Adipocyte (in vitro differentiated cells): ENCODE measurements around the gene SPA17.

Experiments
- DNase-seq: peaks from one replicate; pipeline ENCODE4 v3.0.0-alpha.2; 2015; ENCODE audit warnings: low read depth
- H3K27me3 ChIP-seq: replicated peaks from 2 replicates; pipeline ENCODE4 v1.7.0; 2013; ENCODE audit warnings: mild to moderate bottlenecking, low read length, moderate library complexity; ENCODE audit not compliant: control insufficient read depth, insufficient read depth
- H3K36me3 ChIP-seq: 2 replicates; pipeline ENCODE4 v1.7.0; 2013; ENCODE audit warnings: low read length, mild to moderate bottlenecking, moderate library complexity; ENCODE audit not compliant: control insufficient read depth, insufficient read depth, severe bottlenecking
- H3K4me1 ChIP-seq: 2 replicates; pipeline ENCODE4 v1.7.0; 2013; ENCODE audit warnings: mild to moderate bottlenecking, low read length, moderate library complexity; ENCODE audit not compliant: control insufficient read depth, insufficient read depth
- H3K4me3 ChIP-seq: 2 replicates; pipeline ENCODE4 v1.7.0; 2013; ENCODE audit warnings: mild to moderate bottlenecking, low read length, moderate library complexity
- H3K9ac ChIP-seq: 2 replicates; pipeline ENCODE4 v1.7.0; 2013; ENCODE audit warnings: mild to moderate bottlenecking, low read length, moderate library complexity
- H3K9me3 ChIP-seq: 2 replicates; pipeline ENCODE4 v1.7.0; 2013; ENCODE audit warnings: mild to moderate bottlenecking, low read length, moderate library complexity; ENCODE audit not compliant: control insufficient read depth

The SPA17 gene

GRCh38 chr11:124673333-124674167 is at the start of gene SPA17, which contains the start of gene SIAE:
Gene SPA17 (plus strand): TSS chr11:124673904. CDS start chr11:124675265, 1,361 bp downstream.
Gene SIAE (minus strand): TSS chr11:124673739. CDS start chr11:124673708, 31 bp downstream.
- Histone ChIP-seq H3K27me3 (no peaks in the 10 kb centered on the region), H3K4me1 (peaks cover 18% of the 10 kb centered on the region), H3K4me3 (peak within 1 kb of the TSS; percentile 84), H3K36me3 (no peaks in the 10 kb centered on the region), H3K9me3 (no peaks in the 10 kb centered on the region), H3K9ac (peak within 1 kb of the TSS; percentile 96)
- peak; percentile 96 for DNase-seq

GRCh38 chr11:124625504-124626168 is 48.1 kb upstream of the SPA17 start:
- Histone ChIP-seq H3K4me1 (peaks cover 24% of the 10 kb centered on the region), H3K9me3 (no peaks in the 10 kb centered on the region), H3K4me3 (no peak overlapping the region), H3K36me3 (peaks cover 55% of the 10 kb centered on the region), H3K9ac (no peak overlapping the region), H3K27me3 (no peaks in the 10 kb centered on the region)
- DNase-seq, result no peak

GRCh38 chr11:124627546-124627945 is 46.2 kb upstream of the SPA17 start:
- DNase-seq, result no peak
- Histone ChIP-seq H3K9ac (no peak overlapping the region), H3K9me3 (no peaks in the 10 kb centered on the region), H3K36me3 (peaks cover 75% of the 10 kb centered on the region), H3K4me1 (peaks cover 17% of the 10 kb centered on the region), H3K4me3 (no peak overlapping the region), H3K27me3 (no peaks in the 10 kb centered on the region)

- Histone ChIP-seq H3K9me3 (no peaks in the 10 kb centered on the region), H3K4me3 (no peak overlapping the region), H3K4me1 (peaks cover under 1% of the 10 kb centered on the region), H3K9ac (no peak overlapping the region), H3K27me3 (no peaks in the 10 kb centered on the region), H3K36me3 (peaks cover 94% of the 10 kb centered on the region)
- DNase-seq, result no peak
Observed at GRCh38 chr11:124629961-124630360, 43.7 kb upstream of the SPA17 start.

- H3K4me3 ChIP-seq, result no peak overlapping the region
Observed at GRCh38 chr11:124633355-124633754, 40.3 kb upstream of the SPA17 start.

GRCh38 chr11:124635932-124636331 is 37.8 kb upstream of the SPA17 start:
- Histone ChIP-seq H3K9ac (no peak overlapping the region), H3K4me1 (no peaks in the 10 kb centered on the region), H3K4me3 (no peak overlapping the region), H3K9me3 (no peaks in the 10 kb centered on the region), H3K36me3 (peaks cover 90% of the 10 kb centered on the region), H3K27me3 (no peaks in the 10 kb centered on the region)
- DNase-seq, result no peak

More at GRCh38 chr11:124633355-124633754, 40.3 kb upstream of the SPA17 start:
- H3K9me3 ChIP-seq, result no peaks in the 10 kb centered on the region
- no peaks in the 10 kb centered on the region for H3K27me3 ChIP-seq
- peaks cover 98% of the 10 kb centered on the region for H3K36me3 ChIP-seq
- no peak overlapping the region for H3K9ac ChIP-seq
- no peaks in the 10 kb centered on the region for H3K4me1 ChIP-seq
- DNase-seq, result peak; percentile 20

- DNase-seq, result no peak
- no peaks in the 10 kb centered on the region for H3K9me3 ChIP-seq
- peaks cover 3% of the 10 kb centered on the region for H3K4me1 ChIP-seq
- peaks cover 65% of the 10 kb centered on the region for H3K36me3 ChIP-seq
- H3K9ac ChIP-seq, result no peak overlapping the region
- H3K4me3 ChIP-seq, result no peak overlapping the region
- no peaks in the 10 kb centered on the region for H3K27me3 ChIP-seq
Observed at GRCh38 chr11:124638500-124638899, 35.2 kb upstream of the SPA17 start.

GRCh38 chr11:124639186-124639585 is 34.5 kb upstream of the SPA17 start:
- DNase-seq, result no peak
- Histone ChIP-seq H3K9ac (no peak overlapping the region), H3K4me1 (peaks cover 9% of the 10 kb centered on the region), H3K36me3 (peaks cover 60% of the 10 kb centered on the region), H3K4me3 (no peak overlapping the region), H3K27me3 (no peaks in the 10 kb centered on the region), H3K9me3 (no peaks in the 10 kb centered on the region)

GRCh38 chr11:124640666-124641065 is 33.0 kb upstream of the SPA17 start:
- Histone ChIP-seq H3K9me3 (no peaks in the 10 kb centered on the region), H3K4me3 (no peak overlapping the region), H3K27me3 (no peaks in the 10 kb centered on the region), H3K9ac (no peak overlapping the region), H3K36me3 (peaks cover 45% of the 10 kb centered on the region), H3K4me1 (peaks cover 10% of the 10 kb centered on the region)
- no peak for DNase-seq

- H3K27me3 ChIP-seq, result no peaks in the 10 kb centered on the region
- H3K4me1 ChIP-seq, result peaks cover 10% of the 10 kb centered on the region
Observed at GRCh38 chr11:124642628-124643027, 31.1 kb upstream of the SPA17 start.

GRCh38 chr11:124643042-124643604 is 30.6 kb upstream of the SPA17 start:
- Histone ChIP-seq H3K4me1 (peaks cover 10% of the 10 kb centered on the region), H3K4me3 (peak overlapping the region; percentile 2), H3K36me3 (peaks cover 20% of the 10 kb centered on the region), H3K27me3 (no peaks in the 10 kb centered on the region), H3K9ac (no peak overlapping the region), H3K9me3 (no peaks in the 10 kb centered on the region)
- no peak for DNase-seq

More at GRCh38 chr11:124642628-124643027, 31.1 kb upstream of the SPA17 start:
- peaks cover 25% of the 10 kb centered on the region for H3K36me3 ChIP-seq
- no peak for DNase-seq
- no peak overlapping the region for H3K4me3 ChIP-seq
- H3K9ac ChIP-seq, result no peak overlapping the region
- no peaks in the 10 kb centered on the region for H3K9me3 ChIP-seq
